RWPE1 (cell line): ENCODE data around the gene CCDC102A.

Source experiments
- CTCF ChIA-PET: fragments of 350-600 bp; sonication (Branson Sonifier 250); formaldehyde crosslinking; extraction: SDS; loops from one replicate; lab custom pipeline; 2021; lab: Yijun Ruan, JAX
- POLR2A ChIA-PET: fragments of 400-600 bp; formaldehyde crosslinking; extraction: SDS; loops from one replicate; lab custom pipeline; 2020; ENCODE audit warnings: antibody characterized with exemption; ENCODE audit not compliant: low non-redundant PET; lab: Yijun Ruan, JAX
- DNase-seq: peaks from one replicate; pipeline ENCODE4 v3.0.0; 2012; ENCODE audit warnings: low spot score
- H3K27ac ChIP-seq: fragments of 450-650 bp; 2 replicates; pipeline ENCODE4 v1.5.1; 2017
- CTCF ChIP-seq: fragments of 450-650 bp; conservative IDR thresholded peaks from 2 replicates; pipeline ENCODE4 v1.5.1; 2017; ENCODE audit warnings: low read depth, mild to moderate bottlenecking

The CCDC102A gene

GRCh38 chr16:57472665-57473060 is 63.7 kb downstream of the CCDC102A start:
- DNase-seq, result no peak
- ChIA-PET CTCF (interaction anchor here (1.1 to 1.3 kb wide), 3 partner anchors 10 to 47 kb away, joined by 4 to 5 read pairs (median 4); partner anchors contain the start of gene POLR2C), POLR2A (no interaction called here)
- TF ChIP-seq CTCF, result no peak
- peak overlapping the region; percentile 58 for H3K27ac ChIP-seq

DNA sequence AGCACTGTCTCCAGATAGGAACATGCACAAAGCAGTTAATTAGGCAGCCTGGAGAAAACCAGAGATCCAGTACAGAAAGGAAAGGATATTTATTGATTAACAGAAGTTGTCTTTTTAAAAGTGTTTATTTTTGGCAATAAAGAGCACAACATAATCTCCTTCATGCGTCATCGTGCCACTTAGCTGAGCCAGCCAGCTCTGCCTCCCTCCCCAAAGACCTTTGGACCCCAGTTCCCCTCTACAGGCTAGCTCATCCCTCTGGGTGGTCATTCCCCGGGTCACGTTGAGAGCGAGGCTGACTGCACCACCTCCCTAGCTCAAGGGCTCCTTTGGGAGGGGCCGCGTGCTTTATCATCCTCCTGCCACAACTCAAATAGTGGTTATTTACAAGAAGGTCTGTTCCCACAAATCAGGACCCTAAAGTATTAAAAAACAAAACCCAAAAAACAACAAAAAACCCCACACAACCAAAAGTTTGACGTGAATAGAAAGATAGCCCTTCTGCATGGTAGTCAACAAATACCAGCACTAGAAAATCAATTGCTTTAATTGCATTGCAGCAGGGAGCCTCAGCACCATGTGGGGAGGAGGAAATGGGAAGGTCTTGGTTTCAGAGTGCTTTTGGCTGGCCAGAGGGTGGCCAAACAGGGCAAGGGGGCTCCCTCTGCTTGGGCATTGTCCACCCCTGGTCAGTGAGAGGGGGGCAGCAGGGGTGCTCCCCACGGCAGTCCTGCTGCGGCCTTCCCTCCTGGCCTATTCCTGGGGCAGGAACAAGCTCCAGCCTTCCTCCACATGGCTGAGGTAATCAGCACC is 64.3 kb downstream of the CCDC102A start:
- CTCF ChIA-PET, result interaction anchor here (1.1 kb wide), 1 partner anchor 9 kb away, joined by 5 read pairs; the partner anchor contains the start of gene POLR2C
- no peak for TF ChIP-seq CTCF
- POLR2A ChIA-PET, result no interaction called here
- no peak for DNase-seq
- H3K27ac ChIP-seq, result peak overlapping the region; percentile 58

DNA sequence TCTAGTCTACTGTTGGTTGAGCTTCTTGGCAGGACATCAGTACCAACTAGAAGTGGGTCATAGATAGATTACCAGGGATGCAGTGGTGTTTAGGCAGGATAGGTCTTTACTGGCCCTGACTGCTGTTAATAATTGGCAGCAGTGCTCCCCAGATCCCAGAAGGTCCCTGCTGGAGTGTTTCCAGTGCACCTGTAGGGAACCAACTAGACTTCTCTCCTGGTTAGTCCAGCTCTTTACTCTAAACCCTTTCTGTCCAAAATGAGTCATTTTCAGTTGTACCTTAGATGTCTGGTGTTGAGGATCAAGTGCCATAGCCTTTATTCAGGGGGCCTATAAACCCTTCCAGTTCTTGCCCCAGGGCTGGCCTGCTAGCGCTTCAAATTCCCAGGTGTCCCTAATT is 65.2 kb downstream of the CCDC102A start:
- H3K27ac ChIP-seq, result no peak overlapping the region
- POLR2A ChIA-PET, result no interaction called here
- no peak for DNase-seq
- no peak for TF ChIP-seq CTCF
- CTCF ChIA-PET, result interaction anchor here (0.6 to 1.9 kb wide), 5 partner anchors 9 to 62 kb away, joined by 3 to 6 read pairs (median 4); partner anchors contain the start of gene POLR2C

- ChIA-PET POLR2A (no interaction called here), CTCF (interaction anchor here (0.6 to 1.9 kb wide), 4 partner anchors 8 to 62 kb away, joined by 3 to 6 read pairs (median 4); partner anchors contain the start of gene POLR2C)
- peak overlapping the region; percentile 44 for H3K27ac ChIP-seq
- DNase-seq, result no peak
- no peak for TF ChIP-seq CTCF
Observed at GRCh38 chr16:57470711-57471110, 65.7 kb downstream of the CCDC102A start.

- peak; percentile 51 for DNase-seq
- CTCF ChIA-PET, result interaction anchor here (1.9 kb wide), 1 partner anchor 50 kb away, joined by 6 read pairs; no protein-coding TSS in a partner anchor
- TF ChIP-seq CTCF, result no peak
- POLR2A ChIA-PET, result no interaction called here
- peak overlapping the region; percentile 44 for H3K27ac ChIP-seq
Observed at GRCh38 chr16:57469917-57470470, 66.4 kb downstream of the CCDC102A start.

DNA sequence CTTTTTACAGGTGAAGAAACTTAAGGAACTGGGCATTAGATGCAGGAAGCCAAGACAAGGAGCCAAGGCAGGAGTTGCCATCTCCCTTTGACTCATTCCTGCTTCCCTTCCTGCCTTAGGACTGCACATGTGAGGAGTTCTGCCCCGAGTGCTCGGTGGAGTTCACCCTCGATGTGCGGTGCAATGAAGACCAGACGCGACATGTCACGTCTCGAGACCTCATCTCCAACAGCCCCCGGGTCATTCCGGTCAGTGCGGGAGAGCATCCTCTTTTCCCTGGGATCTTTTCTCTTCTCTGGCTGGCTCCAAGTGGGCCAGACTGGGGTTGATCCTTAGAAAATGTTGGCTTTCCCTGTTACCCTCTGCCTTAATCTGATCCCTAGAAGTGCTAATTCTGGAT is 67.3 kb downstream of the CCDC102A start:
- POLR2A ChIA-PET, result no interaction called here
- DNase-seq, result no peak
- no peak overlapping the region for H3K27ac ChIP-seq
- no peak for TF ChIP-seq CTCF
- CTCF ChIA-PET, result interaction anchor here (0.6 kb wide), 1 partner anchor 20 kb away, joined by 3 read pairs; no protein-coding TSS in a partner anchor
